ENCODE measurements around the gene RPL7A.

DNA sequence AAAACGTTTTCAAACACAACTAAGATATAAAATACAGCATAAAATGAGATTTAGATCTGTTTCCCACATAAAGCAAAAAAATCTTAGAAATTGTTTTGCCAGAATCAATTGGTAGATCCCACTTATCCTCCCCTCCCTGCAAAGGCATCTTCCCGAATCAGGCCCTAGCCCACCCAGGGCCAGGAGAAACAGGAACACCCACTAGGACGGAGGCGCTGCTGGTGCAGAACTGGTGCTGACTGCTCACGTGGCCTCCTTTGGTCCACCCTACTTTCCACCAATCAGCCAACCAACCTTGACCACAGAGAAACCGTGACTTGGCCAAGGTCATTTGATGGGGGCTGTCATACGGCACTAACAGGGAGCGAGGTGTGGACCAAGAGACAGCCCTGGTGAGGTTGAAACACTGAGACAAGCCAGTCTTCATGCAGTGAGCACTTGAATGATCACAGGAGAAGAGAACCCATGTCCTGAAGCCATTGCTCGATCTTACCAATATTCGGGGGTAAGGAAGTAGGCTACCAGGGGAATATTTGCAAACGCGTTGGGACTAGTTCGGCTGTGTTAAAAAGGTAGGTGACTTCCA lies 13.6 kb downstream of the RPL7A start:
- TF ChIP-seq ASH2L (IDR thresholded peaks at IDR 0.05; ENCODE audit: insufficient read length, low read depth, low read length) (no peak), NFIC (IDR thresholded peaks at IDR 0.05; ENCODE audit: low read length) (no peak)

Data from HepG2 (cell line).